OCI-M2 (cell line): ENCODE results near the gene KIAA0232.
A peak's percentile ranks its signal among the peaks of the same experiment; 100 is the strongest.

Experiments used
- DNase-seq: peaks from one replicate; lab custom pipeline; 2025; ENCODE audit not compliant: unreplicated experiment; lab: John Stamatoyannopoulos, UW

The KIAA0232 gene

GRCh38 chr4:6913350-6913905 lies 130.9 kb downstream of the KIAA0232 start:
- DNase-seq = no peak

- no peak for DNase-seq
Measured at GRCh38 chr4:6914448-6914847, 131.9 kb downstream of the KIAA0232 start.

- no peak for DNase-seq
Measured at GRCh38 chr4:6915041-6916005, 132.8 kb downstream of the KIAA0232 start.

GRCh38 chr4:6916069-6916586 lies 133.6 kb downstream of the KIAA0232 start:
- no peak for DNase-seq

GRCh38 chr4:6916587-6917460 lies 134.3 kb downstream of the KIAA0232 start:
- DNase-seq = peak; percentile 60

- no peak for DNase-seq
Measured at GRCh38 chr4:6917461-6918271, 135.1 kb downstream of the KIAA0232 start.

- DNase-seq = no peak
Measured at GRCh38 chr4:6918338-6918737, 135.8 kb downstream of the KIAA0232 start.

GRCh38 chr4:6920171-6920570 lies 137.6 kb downstream of the KIAA0232 start:
- DNase-seq = no peak

GRCh38 chr4:6923507-6923906 lies 141.0 kb downstream of the KIAA0232 start:
- DNase-seq = no peak

GRCh38 chr4:6924361-6924779 lies 141.8 kb downstream of the KIAA0232 start:
- DNase-seq = no peak

GRCh38 chr4:6925357-6925836 lies 142.9 kb downstream of the KIAA0232 start:
- no peak for DNase-seq

- no peak for DNase-seq
Measured at GRCh38 chr4:6926081-6926480, 143.6 kb downstream of the KIAA0232 start.

- DNase-seq = no peak
Measured at GRCh38 chr4:6926681-6927478, 144.4 kb downstream of the KIAA0232 start.

GRCh38 chr4:6928081-6928480 lies 145.6 kb downstream of the KIAA0232 start:
- no peak for DNase-seq

GRCh38 chr4:6929339-6929811 lies 146.8 kb downstream of the KIAA0232 start:
- no peak for DNase-seq

- DNase-seq = no peak
Measured at GRCh38 chr4:6929812-6930464, 147.4 kb downstream of the KIAA0232 start.

GRCh38 chr4:6932475-6932874 lies 149.9 kb downstream of the KIAA0232 start:
- no peak for DNase-seq

GRCh38 chr4:6932918-6933317 lies 150.4 kb downstream of the KIAA0232 start:
- DNase-seq = no peak
